Sigmoid colon (tissue), 7 donors: ENCODE results near the gene PSMC1. TPM values are rescaled to one million over a fixed set of nuclear protein-coding genes. Genes with fewer than 3 reads are reported as not detected.
A peak's percentile ranks its signal among the peaks of the same experiment; 100 is the strongest.

Experiments used
- DNase-seq: peaks from one replicate; pipeline ENCODE4 v3.0.0-alpha.2; 2019
- H3K27ac ChIP-seq, 4 donors: fragments of 200-600 bp; sonication (generic); one replicate each; pipeline ENCODE4 v1.5.1; 2016 to 2019; ENCODE audit warnings: mild to moderate bottlenecking in 1 of 4
- H3K27me3 ChIP-seq, 3 donors: fragments of 200-600 bp; sonication (generic); one replicate each; pipeline ENCODE4 v1.5.1; 2019; ENCODE audit warnings: mild to moderate bottlenecking in 1 of 3
- H3K36me3 ChIP-seq, 4 donors: fragments of 200-600 bp; sonication (generic); one replicate each; pipeline ENCODE4 v1.5.1; 2016 to 2019
- H3K4me1 ChIP-seq, 4 donors: fragments of 200-600 bp; sonication (generic); one replicate each; pipeline ENCODE4 v1.5.1; 2017 to 2019
- H3K4me3 ChIP-seq, 4 donors: fragments of 200-600 bp; sonication (generic); one replicate each; pipeline ENCODE4 v1.5.1; 2017 to 2019; ENCODE audit warnings: mild to moderate bottlenecking in 2 of 4, moderate library complexity in 1 of 4
- H3K9me3 ChIP-seq, 4 donors: fragments of 200-600 bp in 3 of 4; sonication (generic) in 3 of 4; one replicate each; pipeline versions ENCODE4 v1.5.1 to v1.6.1; 2013 to 2019
- CTCF ChIP-seq, 4 experiments: fragments of 450-650 bp in 3 of 4; fragments of 200-600 bp in 1 of 4; IDR thresholded peaks; one replicate each; pipeline ENCODE4 v1.5.1; 2016 to 2019; ENCODE audit warnings: antibody characterized with exemption in 4 of 4, mild to moderate bottlenecking in 3 of 4, moderate library complexity in 2 of 4
- EP300 ChIP-seq, 4 donors: sonication (generic); formaldehyde crosslinking; IDR thresholded peaks; one replicate each; pipeline ENCODE4 v1.6.1; 2017; ENCODE audit warnings: antibody characterized with exemption in 4 of 4
- POLR2A ChIP-seq, 2 donors: fragments of 450-650 bp; IDR thresholded peaks; one replicate each; pipeline ENCODE4 v1.6.1; 2016; ENCODE audit warnings: antibody characterized with exemption in 2 of 2, mild to moderate bottlenecking in 2 of 2, moderate library complexity in 2 of 2
- POLR2AphosphoS5 ChIP-seq, 4 donors: sonication (generic); formaldehyde crosslinking; IDR thresholded peaks; one replicate each; pipeline ENCODE4 v1.6.1; 2017; ENCODE audit warnings: antibody characterized with exemption in 4 of 4
- WGBS, 2 donors: extraction: QIAGEN DNeasy Blood & Tissue Kit; methylation state at CpG; one replicate each; pipeline ENCODE4 v1.1.7; 2013; 5-methylcytosine and 5-hydroxymethylcytosine counted together
- intact Hi-C: fragments of 100-400 bp; cut with DNase I; formaldehyde crosslinking; loops from one replicate; pipeline ENCODE4 v1.15.1; 2023
- polyA plus RNA-seq, 3 donors: library from polyadenylated mRNA; stranded (reverse); fragments of 200-250 nt; gene quantifications; one replicate each; pipeline ENCODE4 v1.2.3, GENCODE V29; 2013
- total RNA-seq, 4 donors: library from RNA; depleted of rRNA; stranded (reverse); fragments of >200 nt; gene quantifications; one replicate each; pipeline ENCODE4 v1.1.0, GENCODE V29; 2016
- donor health status: healthy with polysubstance abuse.
- donor health status: Bipolar disorder and iron deficiency.
- donor health status: healthy.

PSMC1 gene
- total and polyA plus RNA-seq, 7 donors = 67.3 to 176 (median 144) TPM

GRCh38 chr14:90294872-90295271 lies 38.5 kb downstream of the PSMC1 start:
- TF ChIP-seq POLR2A (IDR thresholded peaks at IDR 0.05) = no peak
- no peak for TF ChIP-seq POLR2AphosphoS5 (IDR thresholded peaks at IDR 0.05)
- TF ChIP-seq EP300 (IDR thresholded peaks at IDR 0.05) = no peak
- no peak for TF ChIP-seq CTCF (IDR thresholded peaks at IDR 0.05)
- Histone ChIP-seq H3K9me3 (no peaks in the 10 kb centered on the region), H3K4me3 (no peak overlapping the region), H3K27ac (no peak overlapping the region), H3K36me3 (peaks cover 5 to 76% (median 10%) of the 10 kb centered on the region in 4 donors), H3K4me1 (peaks cover 0 to 11% (median 3%) of the 10 kb centered on the region in 4 donors), H3K27me3 (no peaks in the 10 kb centered on the region)
- no peak for DNase-seq
- intact Hi-C loops = no loop called here
- WGBS, 2 donors = 79 to 83% methylated on average over 2 of the region's 2 CpGs

GRCh38 chr14:90295870-90296516 lies 39.6 kb downstream of the PSMC1 start:
- no peak overlapping the region for H3K4me3 ChIP-seq
- H3K27me3 ChIP-seq = no peaks in the 10 kb centered on the region
- peaks cover 0 to 13% (median 5%) of the 10 kb centered on the region in 4 donors for H3K4me1 ChIP-seq
- DNase-seq = peak; percentile 45
- TF ChIP-seq POLR2AphosphoS5 (IDR thresholded peaks at IDR 0.05) (peak in 1 of 4 donors; percentile 31), POLR2A (IDR thresholded peaks at IDR 0.05) (no peak)
- H3K27ac ChIP-seq = peak overlapping the region in 2 of 4 donors; percentile 9 to 45
- intact Hi-C loops = no loop called here
- H3K9me3 ChIP-seq = no peaks in the 10 kb centered on the region
- peaks cover 5 to 65% (median 7%) of the 10 kb centered on the region in 4 donors for H3K36me3 ChIP-seq
- WGBS, 2 donors = 83 to 88% methylated on average over 5 of the region's 5 CpGs

DNA sequence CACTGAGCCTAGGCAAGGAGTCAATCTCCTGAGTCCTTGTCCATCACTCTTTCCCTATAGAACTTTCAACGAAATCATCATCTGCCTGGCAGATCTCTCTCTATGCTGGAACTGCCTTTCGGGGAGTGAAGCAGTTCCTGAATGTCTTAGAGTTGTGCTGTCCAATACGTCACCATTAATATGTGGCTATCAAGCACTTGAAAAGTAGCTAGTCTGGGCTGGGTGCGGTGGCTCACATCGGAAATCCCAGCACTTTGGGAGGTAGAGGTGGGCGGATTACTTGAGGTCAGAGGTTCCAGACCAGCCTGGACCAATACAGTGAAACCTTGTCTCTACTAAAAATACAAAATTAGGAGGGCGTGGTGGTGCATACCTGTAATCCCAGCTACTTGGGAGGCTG lies 40.3 kb downstream of the PSMC1 start:
- no peaks in the 10 kb centered on the region for H3K27me3 ChIP-seq
- DNase-seq = peak; percentile 48
- H3K9me3 ChIP-seq = no peaks in the 10 kb centered on the region
- H3K4me3 ChIP-seq = no peak overlapping the region
- peaks cover 5 to 59% (median 6%) of the 10 kb centered on the region in 4 donors for H3K36me3 ChIP-seq
- WGBS, 2 donors = 94% methylated on average over 7 of the region's 7 CpGs
- H3K4me1 ChIP-seq = peaks cover 0 to 19% (median 10%) of the 10 kb centered on the region in 4 donors
- intact Hi-C loops = no loop called here
- H3K27ac ChIP-seq = peak overlapping the region in 2 of 4 donors; percentile 9 to 45
- TF ChIP-seq EP300 (IDR thresholded peaks at IDR 0.05) (no peak), POLR2A (IDR thresholded peaks at IDR 0.05) (no peak)

- TF ChIP-seq POLR2A (IDR thresholded peaks at IDR 0.05) = no peak
- no peak for TF ChIP-seq POLR2AphosphoS5 (IDR thresholded peaks at IDR 0.05)
- no peak for TF ChIP-seq EP300 (IDR thresholded peaks at IDR 0.05)
- no peak for TF ChIP-seq CTCF (IDR thresholded peaks at IDR 0.05)
- intact Hi-C loops = no loop called here
- 91 to 95% methylated on average over 11 of the region's 11 CpGs for WGBS, 2 donors
- H3K27me3 ChIP-seq = no peaks in the 10 kb centered on the region
- peak; percentile 39 for DNase-seq
- peaks cover 0 to 51% (median 8%) of the 10 kb centered on the region in 4 donors for H3K36me3 ChIP-seq
- H3K9me3 ChIP-seq = no peaks in the 10 kb centered on the region
- no peak overlapping the region for H3K27ac ChIP-seq
- H3K4me3 ChIP-seq = no peak overlapping the region
- H3K4me1 ChIP-seq = peaks cover 0 to 27% (median 19%) of the 10 kb centered on the region in 4 donors
Observed at GRCh38 chr14:90297876-90298629, 41.7 kb downstream of the PSMC1 start.

GRCh38 chr14:90299408-90299807 lies 43.1 kb downstream of the PSMC1 start:
- 71 to 86% methylated on average over 7 of the region's 7 CpGs for WGBS, 2 donors
- intact Hi-C loops = no loop called here
- no peak overlapping the region for H3K4me3 ChIP-seq
- H3K27me3 ChIP-seq = no peaks in the 10 kb centered on the region
- peaks cover 0 to 27% (median 19%) of the 10 kb centered on the region in 4 donors for H3K4me1 ChIP-seq
- peaks cover 0 to 52% (median 13%) of the 10 kb centered on the region in 4 donors for H3K36me3 ChIP-seq
- peak overlapping the region in 2 of 4 donors; percentile 5 to 75 for H3K27ac ChIP-seq
- H3K9me3 ChIP-seq = no peaks in the 10 kb centered on the region
- DNase-seq = no peak
- TF ChIP-seq POLR2A (IDR thresholded peaks at IDR 0.05) (no peak), CTCF (IDR thresholded peaks at IDR 0.05) (no peak), POLR2AphosphoS5 (IDR thresholded peaks at IDR 0.05) (no peak), EP300 (IDR thresholded peaks at IDR 0.05) (no peak)
